Measurements from ENCODE around the gene MDH1B. TPM values are rescaled to one million over a fixed set of nuclear protein-coding genes. Genes with fewer than 3 reads are reported as not detected.

Gene MDH1B
- total RNA-seq, 4 donors from 2014 or later = 0.38 to 0.85 (median 0.61) TPM; not detected in 1

DNA sequence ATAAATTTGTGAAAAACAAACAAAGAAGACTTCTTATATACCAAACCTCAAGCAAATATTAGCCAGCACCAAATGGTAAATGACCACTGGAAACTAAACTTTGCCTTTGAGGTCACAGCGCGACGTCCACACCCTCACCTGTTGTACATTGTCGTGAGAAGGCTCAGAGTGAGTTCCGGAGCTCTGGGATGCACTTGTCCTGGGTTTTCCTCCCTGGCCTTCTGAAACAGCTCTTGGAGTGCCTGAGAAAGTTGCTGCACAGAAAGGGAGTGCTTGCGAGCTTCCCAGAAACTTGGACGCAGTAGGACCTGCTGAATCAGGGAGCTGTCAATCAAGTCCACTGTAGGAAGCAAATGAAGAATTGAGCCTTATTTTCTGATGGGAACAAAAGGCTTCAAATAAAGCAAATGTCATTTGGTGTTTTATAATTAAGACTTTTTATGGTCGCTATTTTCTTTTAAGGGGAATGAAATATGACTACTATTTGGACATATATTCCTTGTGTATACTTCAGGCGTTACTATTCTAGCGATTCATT is 57.9 kb downstream of the MDH1B start:
- WGBS, 2 donors = 53 to 68% methylated on average over 8 to 10 of the region's 10 CpGs
- no peak for TF ChIP-seq POLR2A (IDR thresholded peaks at IDR 0.05)
- TF ChIP-seq, protein P1, sequence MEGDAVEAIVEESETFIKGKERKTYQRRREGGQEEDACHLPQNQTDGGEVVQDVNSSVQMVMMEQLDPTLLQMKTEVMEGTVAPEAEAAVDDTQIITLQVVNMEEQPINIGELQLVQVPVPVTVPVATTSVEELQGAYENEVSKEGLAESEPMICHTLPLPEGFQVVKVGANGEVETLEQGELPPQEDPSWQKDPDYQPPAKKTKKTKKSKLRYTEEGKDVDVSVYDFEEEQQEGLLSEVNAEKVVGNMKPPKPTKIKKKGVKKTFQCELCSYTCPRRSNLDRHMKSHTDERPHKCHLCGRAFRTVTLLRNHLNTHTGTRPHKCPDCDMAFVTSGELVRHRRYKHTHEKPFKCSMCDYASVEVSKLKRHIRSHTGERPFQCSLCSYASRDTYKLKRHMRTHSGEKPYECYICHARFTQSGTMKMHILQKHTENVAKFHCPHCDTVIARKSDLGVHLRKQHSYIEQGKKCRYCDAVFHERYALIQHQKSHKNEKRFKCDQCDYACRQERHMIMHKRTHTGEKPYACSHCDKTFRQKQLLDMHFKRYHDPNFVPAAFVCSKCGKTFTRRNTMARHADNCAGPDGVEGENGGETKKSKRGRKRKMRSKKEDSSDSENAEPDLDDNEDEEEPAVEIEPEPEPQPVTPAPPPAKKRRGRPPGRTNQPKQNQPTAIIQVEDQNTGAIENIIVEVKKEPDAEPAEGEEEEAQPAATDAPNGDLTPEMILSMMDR (IDR thresholded peaks at IDR 0.05) = no peak
- no peaks in the 10 kb centered on the region for H3K9me3 ChIP-seq
- H3K27ac ChIP-seq = no peak overlapping the region
- DNase-seq = no peak
- H3K27me3 ChIP-seq = peaks cover 0 to 23% (median 0%) of the 10 kb centered on the region in 4 donors
- H3K36me3 ChIP-seq = no peaks in the 10 kb centered on the region
- no peak overlapping the region for H3K4me3 ChIP-seq
- no peaks in the 10 kb centered on the region for H3K4me1 ChIP-seq
- intact Hi-C loops (cut with DNase I) = no loop called here

DNA sequence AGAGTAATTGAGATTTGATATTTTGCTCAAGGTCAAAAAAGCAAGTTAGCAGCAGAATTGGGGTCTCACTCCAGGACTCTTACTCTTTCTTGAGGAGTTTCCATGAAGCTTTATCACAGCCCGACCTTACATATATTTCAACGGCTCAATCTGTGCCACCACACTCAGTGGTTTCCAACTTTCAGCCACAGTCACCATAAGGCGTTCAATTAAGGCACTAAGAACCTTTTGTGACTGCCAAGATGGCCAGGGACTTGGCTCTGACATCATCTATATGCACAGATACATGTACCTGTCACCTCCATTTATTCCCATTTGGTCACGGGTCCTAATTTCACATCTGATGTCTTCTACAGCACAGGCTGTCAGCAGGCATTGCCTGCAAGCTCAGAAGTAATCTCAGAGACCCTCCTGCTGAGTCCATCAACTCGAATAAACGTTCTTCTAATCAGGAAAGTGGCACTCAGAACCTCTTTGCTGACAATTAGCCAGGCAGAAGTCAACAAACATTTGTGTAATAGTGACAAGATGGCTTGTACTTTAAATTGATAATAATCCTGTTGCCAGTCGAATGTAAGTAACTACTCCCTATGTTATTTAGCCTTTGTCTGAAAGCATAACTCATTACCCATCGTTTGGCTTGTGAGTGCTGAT is 63.0 kb downstream of the MDH1B start:
- intact Hi-C loops (cut with DNase I) = no loop called here

DNA sequence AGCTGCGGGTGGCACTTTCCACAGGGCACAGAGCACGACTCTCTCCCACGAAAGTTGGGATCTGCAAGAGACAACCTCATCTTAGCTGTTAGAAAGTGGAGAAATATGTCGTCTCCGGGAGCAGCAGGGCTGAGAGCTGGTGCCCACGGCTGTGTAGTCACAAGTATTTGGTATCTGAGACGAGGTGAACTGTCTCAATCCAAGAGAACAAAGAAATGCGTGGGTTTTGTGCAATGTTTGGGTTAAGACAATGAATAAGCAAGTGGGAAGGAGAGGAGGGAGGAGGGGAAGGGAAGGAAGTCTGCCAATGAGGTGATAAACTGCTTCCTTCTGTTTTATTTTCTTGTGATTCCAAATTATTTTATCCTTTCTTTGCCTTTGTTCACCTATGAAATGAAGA is 65.0 kb downstream of the MDH1B start:
- intact Hi-C loops (cut with DNase I) = no loop called here
- Histone ChIP-seq H3K27me3 (peaks cover 0 to 22% (median 0%) of the 10 kb centered on the region in 4 donors), H3K4me1 (no peaks in the 10 kb centered on the region), H3K4me3 (no peak overlapping the region), H3K9me3 (no peaks in the 10 kb centered on the region), H3K36me3 (no peaks in the 10 kb centered on the region), H3K27ac (no peak overlapping the region)
- DNase-seq = no peak
- no peak for TF ChIP-seq POLR2A (IDR thresholded peaks at IDR 0.05)
- TF ChIP-seq, protein P1 (IDR thresholded peaks at IDR 0.05) = no peak
- 12 to 26% methylated on average over 6 to 8 of the region's 8 CpGs for WGBS, 2 donors

More for the DNA sequence above, 63.0 kb downstream of the MDH1B start:
- TF ChIP-seq POLR2A (IDR thresholded peaks at IDR 0.05) = no peak
- TF ChIP-seq, protein P1 (IDR thresholded peaks at IDR 0.05) = no peak
- H3K27ac ChIP-seq = no peak overlapping the region
- H3K36me3 ChIP-seq = no peaks in the 10 kb centered on the region
- no peaks in the 10 kb centered on the region for H3K9me3 ChIP-seq
- H3K27me3 ChIP-seq = peaks cover 0 to 36% (median 0%) of the 10 kb centered on the region in 4 donors
- no peak overlapping the region for H3K4me3 ChIP-seq
- H3K4me1 ChIP-seq = no peaks in the 10 kb centered on the region
- WGBS, 2 donors = 48 to 54% methylated on average over 8 of the region's 8 CpGs
- DNase-seq = no peak

DNA sequence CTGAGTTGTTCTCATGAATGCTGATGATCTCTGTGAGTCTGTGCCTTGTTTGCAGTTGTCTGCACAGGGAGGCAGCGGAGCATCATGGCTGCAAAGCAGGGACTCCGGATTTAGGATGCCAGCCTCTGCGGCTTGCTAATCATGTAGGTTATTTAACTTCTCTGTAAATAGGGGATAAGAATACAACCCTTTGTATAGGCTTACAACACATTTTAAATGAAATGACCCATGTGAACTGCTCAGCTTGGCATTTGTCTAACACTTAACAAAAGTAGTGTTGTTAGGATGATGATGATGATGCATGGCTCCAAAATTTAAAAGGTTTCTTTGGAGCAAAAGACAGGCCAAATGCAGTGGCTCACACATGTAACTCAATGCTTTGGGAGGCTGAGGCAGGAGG is 66.3 kb downstream of the MDH1B start:
- intact Hi-C loops (cut with DNase I) = loop anchor here (10.0 kb wide), 1 partner anchor 86 kb away; no protein-coding TSS in a partner anchor
- WGBS, 2 donors = 80 to 83% methylated on average over 3 of the region's 3 CpGs

DNA sequence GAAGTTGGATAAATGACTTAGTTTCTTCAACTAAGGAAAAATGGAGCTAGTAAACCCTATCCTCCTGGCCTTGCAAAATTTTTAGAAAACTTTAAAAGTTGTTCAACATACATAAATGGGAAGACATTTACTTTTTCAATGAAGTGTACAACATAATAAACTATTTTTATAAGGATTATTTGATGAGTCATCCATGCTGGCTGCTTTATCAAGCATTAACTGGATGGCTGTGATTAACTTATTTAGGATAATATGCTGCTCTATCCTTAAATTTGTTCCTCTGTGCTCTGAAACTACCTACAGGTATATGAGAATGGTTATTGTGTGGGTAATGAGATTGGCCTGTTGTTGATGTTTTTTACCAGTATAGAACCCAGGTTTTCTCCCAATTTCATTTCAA is 68.2 kb downstream of the MDH1B start:
- H3K4me1 ChIP-seq = no peaks in the 10 kb centered on the region
- H3K9me3 ChIP-seq = no peaks in the 10 kb centered on the region
- no peak overlapping the region for H3K4me3 ChIP-seq
- TF ChIP-seq, protein P1 (IDR thresholded peaks at IDR 0.05) = no peak
- TF ChIP-seq POLR2A (IDR thresholded peaks at IDR 0.05) = no peak
- no peaks in the 10 kb centered on the region for H3K36me3 ChIP-seq
- peaks cover 0 to 16% (median 0%) of the 10 kb centered on the region in 4 donors for H3K27me3 ChIP-seq
- H3K27ac ChIP-seq = no peak overlapping the region
- no peak for DNase-seq
- intact Hi-C loops (cut with DNase I) = loop anchor here (10.0 kb wide), 1 partner anchor 88 kb away; no protein-coding TSS in a partner anchor

More for the DNA sequence above, 66.3 kb downstream of the MDH1B start:
- no peaks in the 10 kb centered on the region for H3K36me3 ChIP-seq
- H3K27ac ChIP-seq = no peak overlapping the region
- DNase-seq = no peak
- TF ChIP-seq POLR2A (IDR thresholded peaks at IDR 0.05) = no peak
- TF ChIP-seq, protein P1 (IDR thresholded peaks at IDR 0.05) = no peak
- H3K9me3 ChIP-seq = no peaks in the 10 kb centered on the region
- H3K4me3 ChIP-seq = no peak overlapping the region
- H3K4me1 ChIP-seq = no peaks in the 10 kb centered on the region
- H3K27me3 ChIP-seq = peaks cover 0 to 18% (median 0%) of the 10 kb centered on the region in 4 donors

Measured in esophagus squamous epithelium (tissue), 5 donors.